ENCODE data around the gene CFAP20DC. TPM values are rescaled to one million over a fixed set of nuclear protein-coding genes. Genes with fewer than 3 reads are reported as not detected.

The CFAP20DC gene
- total and polyA plus RNA-seq, 2 of the 4 experiments (the other 2 are of a cell fraction), result 1.2 to 1.6 TPM

DNA sequence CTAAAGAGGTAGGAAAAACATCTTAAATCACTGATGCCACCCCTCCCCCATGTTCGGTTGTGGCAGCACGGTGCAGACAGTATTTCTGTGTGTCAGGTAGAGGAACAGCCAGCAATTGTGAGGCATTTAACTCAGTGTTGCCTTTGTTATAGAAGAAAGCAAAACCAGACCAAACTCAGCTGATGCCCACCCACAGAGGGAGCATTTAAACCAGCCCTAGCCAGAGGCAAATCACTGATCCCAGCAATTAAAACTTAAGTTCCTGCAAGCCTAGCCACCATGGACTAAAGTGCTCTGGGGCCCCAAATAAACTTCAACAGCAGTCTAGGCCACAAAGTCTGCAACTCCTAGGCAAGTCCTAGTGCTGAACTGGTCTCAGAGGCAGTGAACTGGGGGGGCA, 94.5 kb downstream of the CFAP20DC start:
- H3K27me3 ChIP-seq (ENCODE audit: control insufficient read depth, insufficient read depth, low read length), result no peaks in the 10 kb centered on the region
- H4K91ac ChIP-seq (ENCODE audit: insufficient read depth, low read depth, low read length), result no peak overlapping the region
- H3K4ac ChIP-seq (ENCODE audit: low read depth, low read length), result no peak overlapping the region
- no TSS peak for BruUV-seq (replicated peaks)
- H3K27ac ChIP-seq (ENCODE audit: insufficient read depth, low read length), result no peak overlapping the region
- no peak overlapping the region for H2AK5ac ChIP-seq (ENCODE audit: low read depth, low read length)
- dilution Hi-C loops (cut with HindIII; ENCODE audit: low sequenced_read_pairs, unreplicated experiment) (no loop called here), in situ Hi-C loops (cut with MboI; ENCODE audit: low sequenced_read_pairs) (no loop called here), intact Hi-C loops (cut with micrococcal nuclease) (no loop called here)
- no peak overlapping the region for H3K9ac ChIP-seq (ENCODE audit: low read depth, low read length)
- ChIA-PET POLR2A (ENCODE audit: unreplicated experiment) (no interaction called here), CTCF (no interaction called here)
- WGBS, 2 experiments (ENCODE audit: extremely low coverage in 2 of 2, insufficient read length in 1 of 2), result 80% methylated on average over 2 of the region's 2 CpGs; no CpG with 5 or more reads in 1 of the 2 experiments
- H3K4me2 ChIP-seq (ENCODE audit: low read depth, low read length), result no peak overlapping the region
- H4K20me1 ChIP-seq (ENCODE audit: insufficient read depth, low read length), result no peaks in the 10 kb centered on the region
- H3K23ac ChIP-seq (ENCODE audit: low read depth, low read length), result no peak overlapping the region
- DNase-seq (no peak), ATAC-seq (ENCODE audit: low read depth) (no peak)
- no peak overlapping the region for H3K14ac ChIP-seq (replicated peaks; ENCODE audit: low read depth, low read length)
- no peaks in the 10 kb centered on the region for H3K9me3 ChIP-seq (ENCODE audit: control insufficient read depth, insufficient read depth, low read length)
- no peak overlapping the region for H2AK9ac ChIP-seq (replicated peaks; ENCODE audit: low read depth, low read length, poor library complexity)
- H2BK20ac ChIP-seq (ENCODE audit: low read depth, low read length), result no peak overlapping the region
- H3K4me3 ChIP-seq (ENCODE audit: insufficient read depth, low read depth, low read length), result no peak overlapping the region
- H3K79me1 ChIP-seq (ENCODE audit: low read depth in 1 of 2, low read length in 2 of 2), result no peaks in the 10 kb centered on the region
- H3K18ac ChIP-seq (ENCODE audit: low read depth, low read length), result no peak overlapping the region
- no peak overlapping the region for H4K5ac ChIP-seq (ENCODE audit: low read depth, low read length)
- no peak overlapping the region for H2BK5ac ChIP-seq (ENCODE audit: low read depth, low read length, poor library complexity, severe bottlenecking)
- no peaks in the 10 kb centered on the region for H3K9me1 ChIP-seq (ENCODE audit: insufficient read depth, low read length)
- TF ChIP-seq SMC3 (IDR thresholded peaks at IDR 0.05; ENCODE audit: low read depth, low read length), result no peak
- no peak for TF ChIP-seq NFE2L2 (IDR thresholded peaks at IDR 0.05; ENCODE audit: low read depth, low read length)
- no peak for TF ChIP-seq MXI1 (IDR thresholded peaks at IDR 0.05; ENCODE audit: borderline replicate concordance, low read depth, low read length)
- no peak for TF ChIP-seq RCOR1 (IDR thresholded peaks at IDR 0.05; ENCODE audit: insufficient replicate concordance, low read length)
- TF ChIP-seq, protein P1, sequence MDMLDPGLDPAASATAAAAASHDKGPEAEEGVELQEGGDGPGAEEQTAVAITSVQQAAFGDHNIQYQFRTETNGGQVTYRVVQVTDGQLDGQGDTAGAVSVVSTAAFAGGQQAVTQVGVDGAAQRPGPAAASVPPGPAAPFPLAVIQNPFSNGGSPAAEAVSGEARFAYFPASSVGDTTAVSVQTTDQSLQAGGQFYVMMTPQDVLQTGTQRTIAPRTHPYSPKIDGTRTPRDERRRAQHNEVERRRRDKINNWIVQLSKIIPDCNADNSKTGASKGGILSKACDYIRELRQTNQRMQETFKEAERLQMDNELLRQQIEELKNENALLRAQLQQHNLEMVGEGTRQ (IDR thresholded peaks at IDR 0.05; ENCODE audit: low read depth, low read length), result no peak
- TF ChIP-seq CHD1 (IDR thresholded peaks at IDR 0.05; ENCODE audit: low read depth, low read length), result no peak
- no peak for TF ChIP-seq MAFK (IDR thresholded peaks at IDR 0.05; ENCODE audit: low read depth, low read length)
- TF ChIP-seq MAZ (IDR thresholded peaks at IDR 0.05; ENCODE audit: borderline replicate concordance, low read depth, low read length), result no peak
- TF ChIP-seq, protein P2, sequence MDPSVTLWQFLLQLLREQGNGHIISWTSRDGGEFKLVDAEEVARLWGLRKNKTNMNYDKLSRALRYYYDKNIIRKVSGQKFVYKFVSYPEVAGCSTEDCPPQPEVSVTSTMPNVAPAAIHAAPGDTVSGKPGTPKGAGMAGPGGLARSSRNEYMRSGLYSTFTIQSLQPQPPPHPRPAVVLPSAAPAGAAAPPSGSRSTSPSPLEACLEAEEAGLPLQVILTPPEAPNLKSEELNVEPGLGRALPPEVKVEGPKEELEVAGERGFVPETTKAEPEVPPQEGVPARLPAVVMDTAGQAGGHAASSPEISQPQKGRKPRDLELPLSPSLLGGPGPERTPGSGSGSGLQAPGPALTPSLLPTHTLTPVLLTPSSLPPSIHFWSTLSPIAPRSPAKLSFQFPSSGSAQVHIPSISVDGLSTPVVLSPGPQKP (IDR thresholded peaks at IDR 0.05; ENCODE audit: borderline replicate concordance, low read depth, low read length), result no peak
- H3K36me3 ChIP-seq (ENCODE audit: control insufficient read depth, insufficient read depth, low read length), result no peaks in the 10 kb centered on the region
- no peaks in the 10 kb centered on the region for H3K4me1 ChIP-seq (ENCODE audit: control insufficient read depth, insufficient read depth, low read length)
- H2BK120ac ChIP-seq (ENCODE audit: low read depth, low read length), result no peak overlapping the region
- H3K56ac ChIP-seq (ENCODE audit: extremely low read depth, insufficient read depth, low read length), result no peak overlapping the region
- no peak overlapping the region for H2BK15ac ChIP-seq (ENCODE audit: low read depth, low read length)
- no peak overlapping the region for H2AFZ ChIP-seq (replicated peaks; ENCODE audit: low read length, poor library complexity)
- no peak overlapping the region for H4K8ac ChIP-seq (ENCODE audit: low read depth in 2 of 2, low read length in 2 of 2)
